Hippocampal formation (tissue), 2 donors: ENCODE measurements around the gene SLC30A3.

Experiments used
- DNase-seq, 2 donors: peaks; one replicate each; lab custom pipeline; 2025; lab: John Stamatoyannopoulos, UW

Gene SLC30A3

GRCh38 chr2:27204566-27204965 lies 58.3 kb downstream of the SLC30A3 start:
- no peak for DNase-seq

- no peak for DNase-seq
Measured at GRCh38 chr2:27203741-27204140, 59.1 kb downstream of the SLC30A3 start.
